ENCODE measurements around the gene CXXC4. TPM values are rescaled to one million over a fixed set of nuclear protein-coding genes. Genes with fewer than 3 reads are reported as not detected.

Gene CXXC4
- total RNA-seq, 3 donors from 2014 or later: 0.03 to 0.05 TPM; not detected in 1

GRCh38 chr4:104420766-104421165 lies 73.9 kb downstream of the CXXC4 start:
- no peak for ATAC-seq
- no peaks in the 10 kb centered on the region for H3K27me3 Mint-ChIP-seq (ENCODE audit: low read depth)
- H3K4me3 Mint-ChIP-seq: no peak overlapping the region
- H3K4me1 Mint-ChIP-seq (ENCODE audit: low read depth): no peaks in the 10 kb centered on the region
- DNase-seq: no peak
- no peaks in the 10 kb centered on the region for H3K36me3 Mint-ChIP-seq (ENCODE audit: insufficient read depth)
- no peaks in the 10 kb centered on the region for H3K9me3 Mint-ChIP-seq

Data from activated T-cell treated with anti-CD3 and anti-CD28 coated beads, Interleukin-2, amount 50 U/mL, for 4 hours (primary cell).